Activated CD4-positive, alpha-beta memory T cell treated with anti-CD3 and anti-CD28 coated beads for 36 hours (primary cell): Measurements from ENCODE around the gene GRID2. TPM values are rescaled to one million over a fixed set of nuclear protein-coding genes. Genes with fewer than 3 reads are reported as not detected.

Experiments
- CTCF ChIA-PET: fragments of 350-600 bp; sonication (Branson Sonifier 250); formaldehyde crosslinking; loops from one replicate; lab custom pipeline; 2021; ENCODE audit warnings: antibody characterized with exemption, inconsistent platforms; lab: Charles Lee
- POLR2A ChIA-PET: fragments of 350-600 bp; sonication (Branson Sonifier 250); formaldehyde crosslinking; loops from one replicate; lab custom pipeline; 2021; ENCODE audit warnings: antibody characterized with exemption; lab: Charles Lee
- DNase-seq: peaks from one replicate; pipeline ENCODE4 v3.0.0-alpha.2; 2020
- H3K27ac Mint-ChIP-seq: one replicate; pipeline ENCODE4 v1.8.0; 2021; ENCODE audit warnings: mixed read lengths
- H3K27me3 Mint-ChIP-seq: one replicate; pipeline ENCODE4 v1.8.0; 2021; ENCODE audit warnings: mixed read lengths
- H3K36me3 Mint-ChIP-seq: one replicate; pipeline ENCODE4 v1.8.0; 2021; ENCODE audit warnings: mixed read lengths
- H3K4me1 Mint-ChIP-seq: one replicate; pipeline ENCODE4 v1.8.0; 2021; ENCODE audit warnings: low read depth, mixed read lengths
- H3K4me3 Mint-ChIP-seq: one replicate; pipeline ENCODE4 v1.8.0; 2021; ENCODE audit warnings: mild to moderate bottlenecking, mixed read lengths
- H3K9me3 Mint-ChIP-seq: one replicate; pipeline ENCODE4 v1.8.0; 2021; ENCODE audit warnings: mixed read lengths
- intact Hi-C: fragments of 100-400 bp; cut with micrococcal nuclease; formaldehyde crosslinking; loops from one replicate; pipeline ENCODE4 v1.15.1; 2023
- total RNA-seq, 2 experiments: library from RNA; stranded (reverse); gene quantifications; one replicate each; pipeline ENCODE4 v1.2.3, GENCODE V29; 2021

Gene GRID2
- total RNA-seq, 2 experiments from 2014 or later: not detected

GRCh38 chr4:93394545-93395081 lies 1090.8 kb downstream of the GRID2 start:
- H3K4me1 Mint-ChIP-seq: no peaks in the 10 kb centered on the region
- no peaks in the 10 kb centered on the region for H3K9me3 Mint-ChIP-seq
- no peaks in the 10 kb centered on the region for H3K27me3 Mint-ChIP-seq
- H3K27ac Mint-ChIP-seq: no peak overlapping the region
- H3K4me3 Mint-ChIP-seq: no peak overlapping the region
- intact Hi-C loops: no loop called here
- ChIA-PET CTCF (no interaction called here), POLR2A (no interaction called here)
- DNase-seq: no peak
- no peaks in the 10 kb centered on the region for H3K36me3 Mint-ChIP-seq

GRCh38 chr4:93396272-93396671 lies 1092.5 kb downstream of the GRID2 start:
- Mint-ChIP-seq H3K9me3 (no peaks in the 10 kb centered on the region), H3K36me3 (no peaks in the 10 kb centered on the region), H3K4me3 (no peak overlapping the region), H3K4me1 (no peaks in the 10 kb centered on the region), H3K27me3 (no peaks in the 10 kb centered on the region), H3K27ac (no peak overlapping the region)
- DNase-seq: no peak
- ChIA-PET CTCF (no interaction called here), POLR2A (no interaction called here)
- intact Hi-C loops: no loop called here

- no peaks in the 10 kb centered on the region for H3K27me3 Mint-ChIP-seq
- H3K36me3 Mint-ChIP-seq: no peaks in the 10 kb centered on the region
- CTCF ChIA-PET: no interaction called here
- H3K4me3 Mint-ChIP-seq: no peak overlapping the region
- POLR2A ChIA-PET: no interaction called here
- peaks cover 3% of the 10 kb centered on the region for H3K9me3 Mint-ChIP-seq
- intact Hi-C loops: no loop called here
- DNase-seq: no peak
- no peak overlapping the region for H3K27ac Mint-ChIP-seq
- H3K4me1 Mint-ChIP-seq: no peaks in the 10 kb centered on the region
Observed at GRCh38 chr4:93403571-93403970, 1099.8 kb downstream of the GRID2 start.

- ChIA-PET CTCF (no interaction called here), POLR2A (no interaction called here)
- intact Hi-C loops: no loop called here
- H3K36me3 Mint-ChIP-seq: no peaks in the 10 kb centered on the region
- H3K27ac Mint-ChIP-seq: no peak overlapping the region
- no peaks in the 10 kb centered on the region for H3K9me3 Mint-ChIP-seq
- no peaks in the 10 kb centered on the region for H3K4me1 Mint-ChIP-seq
- no peaks in the 10 kb centered on the region for H3K27me3 Mint-ChIP-seq
- H3K4me3 Mint-ChIP-seq: no peak overlapping the region
- no peak for DNase-seq
Observed at GRCh38 chr4:93407493-93408275, 1103.9 kb downstream of the GRID2 start.

- no peak for DNase-seq
- intact Hi-C loops: no loop called here
- Mint-ChIP-seq H3K27ac (no peak overlapping the region), H3K27me3 (no peaks in the 10 kb centered on the region), H3K4me1 (no peaks in the 10 kb centered on the region), H3K36me3 (no peaks in the 10 kb centered on the region), H3K4me3 (no peak overlapping the region), H3K9me3 (no peaks in the 10 kb centered on the region)
- ChIA-PET CTCF (no interaction called here), POLR2A (no interaction called here)
Observed at GRCh38 chr4:93409035-93409434, 1105.3 kb downstream of the GRID2 start.

GRCh38 chr4:93414041-93414550 lies 1110.3 kb downstream of the GRID2 start:
- POLR2A ChIA-PET: no interaction called here
- CTCF ChIA-PET: no interaction called here
- Mint-ChIP-seq H3K4me3 (no peak overlapping the region), H3K4me1 (no peaks in the 10 kb centered on the region), H3K9me3 (no peaks in the 10 kb centered on the region), H3K27ac (no peak overlapping the region), H3K27me3 (no peaks in the 10 kb centered on the region), H3K36me3 (no peaks in the 10 kb centered on the region)
- DNase-seq: no peak
- intact Hi-C loops: no loop called here

GRCh38 chr4:93416344-93417128 lies 1112.8 kb downstream of the GRID2 start:
- H3K4me3 Mint-ChIP-seq: no peak overlapping the region
- no peaks in the 10 kb centered on the region for H3K27me3 Mint-ChIP-seq
- H3K4me1 Mint-ChIP-seq: no peaks in the 10 kb centered on the region
- DNase-seq: no peak
- ChIA-PET POLR2A (no interaction called here), CTCF (no interaction called here)
- intact Hi-C loops: no loop called here
- H3K9me3 Mint-ChIP-seq: peaks cover 2% of the 10 kb centered on the region
- H3K27ac Mint-ChIP-seq: no peak overlapping the region
- no peaks in the 10 kb centered on the region for H3K36me3 Mint-ChIP-seq

- intact Hi-C loops: no loop called here
- Mint-ChIP-seq H3K36me3 (no peaks in the 10 kb centered on the region), H3K9me3 (peaks cover 7% of the 10 kb centered on the region), H3K27me3 (no peaks in the 10 kb centered on the region), H3K27ac (no peak overlapping the region), H3K4me1 (no peaks in the 10 kb centered on the region), H3K4me3 (no peak overlapping the region)
- ChIA-PET CTCF (no interaction called here), POLR2A (no interaction called here)
- DNase-seq: no peak
Observed at GRCh38 chr4:93431371-93431770, 1127.6 kb downstream of the GRID2 start.

- Mint-ChIP-seq H3K27ac (no peak overlapping the region), H3K27me3 (no peaks in the 10 kb centered on the region), H3K36me3 (no peaks in the 10 kb centered on the region), H3K9me3 (peaks cover 9% of the 10 kb centered on the region), H3K4me3 (no peak overlapping the region), H3K4me1 (no peaks in the 10 kb centered on the region)
- no peak for DNase-seq
- ChIA-PET POLR2A (no interaction called here), CTCF (no interaction called here)
- intact Hi-C loops: no loop called here
Observed at GRCh38 chr4:93433840-93434239, 1130.1 kb downstream of the GRID2 start.

- Mint-ChIP-seq H3K27me3 (no peaks in the 10 kb centered on the region), H3K36me3 (no peaks in the 10 kb centered on the region), H3K27ac (no peak overlapping the region), H3K4me3 (no peak overlapping the region), H3K9me3 (peaks cover 9% of the 10 kb centered on the region), H3K4me1 (no peaks in the 10 kb centered on the region)
- no peak for DNase-seq
- CTCF ChIA-PET: no interaction called here
- intact Hi-C loops: no loop called here
- POLR2A ChIA-PET: no interaction called here
Observed at GRCh38 chr4:93436000-93436626, 1132.3 kb downstream of the GRID2 start.

- Mint-ChIP-seq H3K4me1 (no peaks in the 10 kb centered on the region), H3K27ac (no peak overlapping the region), H3K36me3 (no peaks in the 10 kb centered on the region), H3K27me3 (no peaks in the 10 kb centered on the region), H3K9me3 (peaks cover 9% of the 10 kb centered on the region), H3K4me3 (no peak overlapping the region)
- intact Hi-C loops: no loop called here
- POLR2A ChIA-PET: no interaction called here
- CTCF ChIA-PET: no interaction called here
- no peak for DNase-seq
Observed at GRCh38 chr4:93437991-93438390, 1134.2 kb downstream of the GRID2 start.

- Mint-ChIP-seq H3K27ac (no peak overlapping the region), H3K36me3 (no peaks in the 10 kb centered on the region), H3K4me3 (no peak overlapping the region), H3K27me3 (no peaks in the 10 kb centered on the region), H3K9me3 (no peaks in the 10 kb centered on the region), H3K4me1 (no peaks in the 10 kb centered on the region)
- ChIA-PET CTCF (no interaction called here), POLR2A (no interaction called here)
- no peak for DNase-seq
- intact Hi-C loops: no loop called here
Observed at GRCh38 chr4:93444860-93445259, 1141.1 kb downstream of the GRID2 start.
